Endothelial cell of umbilical vein (primary cell): Measurements from ENCODE around the gene INTS1. TPM values are rescaled to one million over a fixed set of nuclear protein-coding genes. Genes with fewer than 3 reads are reported as not detected.

Source experiments
- BruUV-seq: library from RNA; stranded (reverse); fragments of 400-500 nt; replicated peaks from 2 replicates; lab custom pipeline; 2021; lab: Mats Ljungman, UMichigan
- CTCF ChIA-PET: fragments of 300-600, 350-600 bp; sonication (Branson Sonifier 250); formaldehyde crosslinking; loops from one replicate; lab custom pipeline; 2021; ENCODE audit warnings: antibody characterized with exemption, inconsistent platforms; lab: Charles Lee
- POLR2A ChIA-PET: fragments of 300-600, 350-600 bp; sonication (Branson Sonifier 250); formaldehyde crosslinking; loops from one replicate; lab custom pipeline; 2021; ENCODE audit warnings: antibody characterized with exemption, inconsistent platforms; lab: Charles Lee
- DNase-seq: peaks from one replicate; pipeline ENCODE4 v3.0.0-alpha.2; 2011; ENCODE audit warnings: low read depth, low spot score
- FAIRE-seq: peaks from 2 replicates; lab custom pipeline; 2011; peaks lifted over from hg19 to GRCh38; lab: Jason Lieb, UNC
- H2AFZ ChIP-seq: 2 replicates; pipeline ENCODE4 v1.6.0; 2012; ENCODE audit warnings: low read depth, low read length, control low read depth, inconsistent platforms
- H3K27ac ChIP-seq: 2 replicates; pipeline ENCODE4 v1.5.1; 2011; ENCODE audit warnings: low read depth, mild to moderate bottlenecking, control low read depth, low read length, moderate library complexity; ENCODE audit not compliant: insufficient read depth
- H3K27me3 ChIP-seq, 2 experiments: 2 replicates each; pipeline versions ENCODE4 v1.6.0 to v1.6.1; 2011; ENCODE audit warnings: low read length in 2 of 2, mixed read lengths in 1 of 2; ENCODE audit not compliant: control insufficient read depth in 2 of 2, insufficient read depth in 2 of 2
- H3K36me3 ChIP-seq, 2 experiments: 2 replicates in 1 of 2; 3 replicates in 1 of 2; pipeline ENCODE4 v1.5.1; 2011; ENCODE audit warnings: low read length in 2 of 2, mild to moderate bottlenecking in 1 of 2, moderate library complexity in 1 of 2; ENCODE audit not compliant: control insufficient read depth in 2 of 2, insufficient read depth in 2 of 2; ENCODE audit errors: extremely low read depth in 1 of 2
- H3K4me1 ChIP-seq: 3 replicates; pipeline ENCODE4 v1.5.1; 2011; ENCODE audit warnings: mild to moderate bottlenecking, low read length; ENCODE audit not compliant: control insufficient read depth, insufficient read depth; ENCODE audit errors: extremely low read depth
- H3K4me2 ChIP-seq: 2 replicates; pipeline ENCODE4 v1.6.1; 2011; ENCODE audit warnings: low read length, control low read depth, mixed read lengths; ENCODE audit not compliant: insufficient read depth
- H3K4me3 ChIP-seq, 3 experiments: fragments of 200-600 bp in 1 of 3; sonication (generic), shearing (Covaris generic) in 1 of 3; replicated peaks in 1 of 3; 2 replicates each; pipeline ENCODE4 v1.5.1; 2011 to 2016; ENCODE audit warnings: control low read depth in 3 of 3, low read length in 3 of 3, mild to moderate bottlenecking in 2 of 3, inconsistent platforms in 1 of 3, low read depth in 1 of 3, moderate library complexity in 1 of 3; ENCODE audit not compliant: insufficient read depth in 1 of 3
- H3K79me2 ChIP-seq: 2 replicates; pipeline ENCODE4 v1.6.0; 2012; ENCODE audit warnings: low read length, inconsistent platforms; ENCODE audit not compliant: control insufficient read depth, insufficient read depth
- H3K9ac ChIP-seq: replicated peaks from 2 replicates; pipeline ENCODE3; 2011; ENCODE audit warnings: low read length, control low read depth; ENCODE audit not compliant: insufficient read depth; ENCODE audit errors: extremely low read depth
- H3K9me1 ChIP-seq: replicated peaks from 3 replicates; pipeline ENCODE4 v1.6.0; 2011; ENCODE audit warnings: mild to moderate bottlenecking, low read length; ENCODE audit not compliant: control insufficient read depth, insufficient read depth; ENCODE audit errors: extremely low read depth
- H3K9me3 ChIP-seq: replicated peaks from 2 replicates; pipeline ENCODE4 v1.5.1; 2012; ENCODE audit warnings: low read length, inconsistent platforms; ENCODE audit not compliant: control insufficient read depth, insufficient read depth
- H4K20me1 ChIP-seq: replicated peaks from 2 replicates; pipeline ENCODE3; 2011; ENCODE audit warnings: mild to moderate bottlenecking, low read length; ENCODE audit not compliant: control insufficient read depth, insufficient read depth; ENCODE audit errors: extremely low read depth
- EZH2 ChIP-seq: IDR thresholded peaks from 2 replicates; pipeline ENCODE4 v1.6.1; 2012; ENCODE audit warnings: borderline replicate concordance, low read depth, mild to moderate bottlenecking, moderate library complexity, low read length, inconsistent platforms; ENCODE audit not compliant: severe bottlenecking
- FOS ChIP-seq: IDR thresholded peaks from 2 replicates; pipeline ENCODE4 v1.6.1; 2011; ENCODE audit warnings: mild to moderate bottlenecking, low read length, moderate library complexity, borderline replicate concordance; ENCODE audit not compliant: insufficient read depth
- GATA2 ChIP-seq: IDR thresholded peaks from 2 replicates; pipeline ENCODE4 v1.7.0; 2011; ENCODE audit warnings: low read depth, mild to moderate bottlenecking, moderate library complexity, mixed read lengths, low read length; ENCODE audit not compliant: insufficient read length, insufficient read depth
- JUN ChIP-seq: IDR thresholded peaks from 2 replicates; pipeline ENCODE4 v1.6.1; 2011; ENCODE audit warnings: borderline replicate concordance, low read depth; ENCODE audit not compliant: insufficient read length, insufficient read depth
- MAX ChIP-seq: IDR thresholded peaks from 2 replicates; pipeline ENCODE4 v1.6.1; 2011; ENCODE audit not compliant: insufficient read depth, insufficient read length
- MYC ChIP-seq: IDR thresholded peaks from one replicate; pipeline ENCODE4 v1.6.1; 2011; ENCODE audit warnings: mild to moderate bottlenecking, low read depth, low read length
- POLR2A ChIP-seq: IDR thresholded peaks from 2 replicates; pipeline ENCODE4 v1.6.1; 2012; ENCODE audit warnings: low read depth, mild to moderate bottlenecking, control low read depth, low read length
- POLR2AphosphoS5 ChIP-seq: IDR thresholded peaks from 2 replicates; pipeline ENCODE4 v1.6.1; 2012; ENCODE audit warnings: low read depth, mild to moderate bottlenecking, control low read depth, low read length, moderate library complexity; ENCODE audit not compliant: insufficient read depth
- dilution Hi-C: fragments of 300-500 bp; cut with MboI; formaldehyde crosslinking; loops from one replicate; pipeline ENCODE4 v1.15.0; 2019; ENCODE audit warnings: low sequenced_read_pairs; ENCODE audit not compliant: extremely low pct_ligation_motif_present
- intact Hi-C: fragments of 100-400 bp; cut with micrococcal nuclease; formaldehyde crosslinking; loops from one replicate; pipeline ENCODE4 v1.10.0; 2022
- polyA plus RNA-seq, 4 experiments: library from polyadenylated mRNA; depleted of rRNA in 3 of 4; stranded (reverse) in 3 of 4; unstranded in 1 of 4; fragments of >200 nt; gene quantifications; 2 replicates each; pipeline versions ENCODE4 v1.2.1 to v1.2.3, GENCODE V29; 2011 to 2012; ENCODE audit warnings: missing spikeins in 1 of 4
- total RNA-seq: library from RNA; stranded (reverse); gene quantifications from 2 replicates; pipeline ENCODE4 v1.2.3, GENCODE V29; 2021
- TF ChIP-seq, protein P1 (sequence below), 2 donors: IDR thresholded peaks; 1 replicate in 1 of 2; 2 replicates in 1 of 2; pipeline ENCODE4 v1.5.1; 2011; ENCODE audit warnings: low read length in 2 of 2, mild to moderate bottlenecking in 2 of 2, moderate library complexity in 2 of 2, control low read depth in 1 of 2, inconsistent platforms in 1 of 2, low read depth in 1 of 2; ENCODE audit not compliant: insufficient read depth in 1 of 2; ENCODE audit errors: extremely low read depth in 1 of 2

The INTS1 gene
- total and polyA plus RNA-seq, 2 donors (not counting 3 experiments of a cell fraction or from before 2014, with no cell fraction given), result 57.8 to 116 TPM

- FAIRE-seq, result no peak
- no peak overlapping the region for H2AFZ ChIP-seq
- no peak overlapping the region for H3K4me3 ChIP-seq
- H3K27ac ChIP-seq, result no peak overlapping the region
- dilution Hi-C loops (no loop called here), intact Hi-C loops (no loop called here)
- no peak overlapping the region for H3K4me2 ChIP-seq
- no peaks in the 10 kb centered on the region for H3K27me3 ChIP-seq
- H3K9me3 ChIP-seq, result no peaks in the 10 kb centered on the region
- no peak for DNase-seq
- H3K79me2 ChIP-seq, result no peaks in the 10 kb centered on the region
- ChIA-PET CTCF (no interaction called here), POLR2A (no interaction called here)
- BruUV-seq, result no TSS peak
- H3K9ac ChIP-seq, result no peak overlapping the region
- H3K4me1 ChIP-seq, result no peaks in the 10 kb centered on the region
- no peaks in the 10 kb centered on the region for H4K20me1 ChIP-seq
- peaks cover 7 to 44% of the 10 kb centered on the region in 2 experiments for H3K36me3 ChIP-seq
- H3K9me1 ChIP-seq, result no peaks in the 10 kb centered on the region
- TF ChIP-seq POLR2A, result no peak
- TF ChIP-seq, protein P1, sequence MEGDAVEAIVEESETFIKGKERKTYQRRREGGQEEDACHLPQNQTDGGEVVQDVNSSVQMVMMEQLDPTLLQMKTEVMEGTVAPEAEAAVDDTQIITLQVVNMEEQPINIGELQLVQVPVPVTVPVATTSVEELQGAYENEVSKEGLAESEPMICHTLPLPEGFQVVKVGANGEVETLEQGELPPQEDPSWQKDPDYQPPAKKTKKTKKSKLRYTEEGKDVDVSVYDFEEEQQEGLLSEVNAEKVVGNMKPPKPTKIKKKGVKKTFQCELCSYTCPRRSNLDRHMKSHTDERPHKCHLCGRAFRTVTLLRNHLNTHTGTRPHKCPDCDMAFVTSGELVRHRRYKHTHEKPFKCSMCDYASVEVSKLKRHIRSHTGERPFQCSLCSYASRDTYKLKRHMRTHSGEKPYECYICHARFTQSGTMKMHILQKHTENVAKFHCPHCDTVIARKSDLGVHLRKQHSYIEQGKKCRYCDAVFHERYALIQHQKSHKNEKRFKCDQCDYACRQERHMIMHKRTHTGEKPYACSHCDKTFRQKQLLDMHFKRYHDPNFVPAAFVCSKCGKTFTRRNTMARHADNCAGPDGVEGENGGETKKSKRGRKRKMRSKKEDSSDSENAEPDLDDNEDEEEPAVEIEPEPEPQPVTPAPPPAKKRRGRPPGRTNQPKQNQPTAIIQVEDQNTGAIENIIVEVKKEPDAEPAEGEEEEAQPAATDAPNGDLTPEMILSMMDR (IDR thresholded peaks at IDR 0.05; ENCODE audit: extremely low read depth in 1 of 2, insufficient read depth in 1 of 2, low read depth in 1 of 2, low read length in 2 of 2), result no peak
- no peak for TF ChIP-seq POLR2AphosphoS5
Measured at GRCh38 chr7:1495564-1496242, 8.5 kb downstream of the INTS1 start.

- Histone ChIP-seq H3K9ac (no peak overlapping the region), H3K9me3 (no peaks in the 10 kb centered on the region), H3K4me2 (no peak overlapping the region), H3K27ac (no peak overlapping the region), H2AFZ (no peak overlapping the region), H3K79me2 (no peaks in the 10 kb centered on the region), H3K4me1 (no peaks in the 10 kb centered on the region), H4K20me1 (no peaks in the 10 kb centered on the region), H3K36me3 (peaks cover 7 to 44% of the 10 kb centered on the region in 2 experiments), H3K9me1 (no peaks in the 10 kb centered on the region), H3K27me3 (no peaks in the 10 kb centered on the region), H3K4me3 (no peak overlapping the region)
- ChIA-PET CTCF (no interaction called here), POLR2A (no interaction called here)
- dilution Hi-C loops, result no loop called here
- no peak for TF ChIP-seq JUN
- TF ChIP-seq, protein P1 (IDR thresholded peaks at IDR 0.05; ENCODE audit: extremely low read depth in 1 of 2, insufficient read depth in 1 of 2, low read depth in 1 of 2, low read length in 2 of 2), result no peak
- TF ChIP-seq MAX, result no peak
- TF ChIP-seq EZH2, result no peak
- no peak for TF ChIP-seq POLR2A
- no peak for TF ChIP-seq GATA2
- TF ChIP-seq POLR2AphosphoS5, result no peak
- TF ChIP-seq MYC, result no peak
- no peak for TF ChIP-seq FOS
- intact Hi-C loops, result no loop called here
- BruUV-seq, result no TSS peak
- FAIRE-seq (no peak), DNase-seq (no peak)
Measured at GRCh38 chr7:1494866-1495563, 9.2 kb downstream of the INTS1 start.
